GM21528 (cell line): Measurements from ENCODE around the gene IGBP1.
"Not testable (repeated sequence)": the region's sequence is repeated elsewhere in the genome, so short reads cannot be mapped to it uniquely, and the experiment has no call there.

Source experiments
- ATAC-seq: cut with Tn5 transposase; IDR thresholded peaks from one replicate; pipeline ENCODE4 v1.9.1; 2021; ENCODE audit warnings: mild to moderate bottlenecking, moderate library complexity; ENCODE audit not compliant: unreplicated experiment, low FRiP score

IGBP1 gene

DNA sequence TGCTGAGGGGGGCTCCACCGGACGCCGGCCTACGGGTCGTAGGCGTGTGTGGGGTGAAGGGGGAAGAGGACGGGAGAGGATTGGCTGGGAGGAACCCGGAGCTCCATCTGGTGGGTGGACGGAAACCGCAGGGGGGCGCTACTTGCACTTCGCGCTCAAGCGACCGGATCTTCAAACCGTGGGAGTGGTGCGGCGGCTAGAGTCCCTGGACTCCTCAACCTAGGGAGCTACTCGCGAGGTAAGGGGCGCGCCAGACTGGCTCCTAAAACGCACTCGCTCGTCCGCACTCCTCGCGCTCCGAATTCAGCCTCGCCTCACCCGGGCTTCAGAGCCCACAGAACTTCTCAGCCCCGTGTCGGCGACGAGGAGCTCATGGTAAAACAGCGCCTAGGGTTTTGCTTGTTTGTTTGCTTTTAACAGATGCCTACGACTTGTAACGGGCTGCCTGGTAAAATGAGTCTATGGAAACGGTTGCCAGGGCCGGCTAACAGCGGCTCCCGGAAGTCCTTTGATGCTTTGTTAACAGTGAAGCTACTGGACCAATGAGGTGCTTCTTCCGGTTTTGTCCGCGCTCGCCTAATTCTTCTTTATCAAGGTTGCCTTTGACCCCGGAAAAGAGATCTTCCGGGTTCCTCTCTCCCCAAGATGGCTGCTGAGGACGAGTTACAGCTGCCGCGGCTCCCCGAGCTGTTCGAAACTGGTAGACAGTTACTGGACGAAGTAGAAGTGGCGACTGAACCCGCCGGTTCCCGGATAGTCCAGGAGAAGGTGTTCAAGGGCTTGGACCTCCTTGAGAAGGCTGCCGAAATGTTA, at the start of gene IGBP1:
TSS of gene IGBP1 (plus strand) at position 145 of the 813 bp plus-strand sequence. CDS start at position 646, 501 bp downstream.
- peak; percentile 94 for ATAC-seq

DNA sequence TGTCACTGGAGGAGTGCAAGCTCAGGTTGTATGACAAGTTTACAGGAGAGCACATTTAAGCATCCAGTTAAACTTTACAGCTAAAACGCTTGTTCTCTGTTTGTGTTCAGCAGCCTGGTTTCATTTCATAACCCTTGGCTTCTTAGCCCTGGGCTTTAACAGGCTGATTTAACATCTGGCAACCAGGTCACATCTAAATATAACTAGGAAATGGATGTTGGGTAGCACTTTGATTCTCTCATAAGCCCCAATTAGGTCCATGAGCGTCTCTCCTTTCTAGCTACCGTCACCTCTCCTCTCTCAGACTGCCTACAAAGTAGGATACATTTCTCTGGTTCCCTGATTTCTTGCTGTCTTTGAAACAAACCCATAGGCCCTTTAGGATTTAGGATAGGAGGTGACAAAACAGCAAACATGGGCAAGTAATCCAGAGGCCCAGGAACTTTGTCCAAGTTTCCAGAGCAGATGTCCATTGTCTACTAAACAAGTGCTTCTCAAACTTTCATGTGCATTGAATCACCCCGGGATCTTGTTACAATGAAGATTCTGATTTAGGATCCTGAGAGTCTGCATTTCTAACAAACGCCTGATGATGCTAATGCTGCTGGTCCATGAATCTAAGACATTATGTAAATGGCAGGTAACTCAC, 48.5 kb upstream of the IGBP1 start:
- ATAC-seq, result no peak

DNA sequence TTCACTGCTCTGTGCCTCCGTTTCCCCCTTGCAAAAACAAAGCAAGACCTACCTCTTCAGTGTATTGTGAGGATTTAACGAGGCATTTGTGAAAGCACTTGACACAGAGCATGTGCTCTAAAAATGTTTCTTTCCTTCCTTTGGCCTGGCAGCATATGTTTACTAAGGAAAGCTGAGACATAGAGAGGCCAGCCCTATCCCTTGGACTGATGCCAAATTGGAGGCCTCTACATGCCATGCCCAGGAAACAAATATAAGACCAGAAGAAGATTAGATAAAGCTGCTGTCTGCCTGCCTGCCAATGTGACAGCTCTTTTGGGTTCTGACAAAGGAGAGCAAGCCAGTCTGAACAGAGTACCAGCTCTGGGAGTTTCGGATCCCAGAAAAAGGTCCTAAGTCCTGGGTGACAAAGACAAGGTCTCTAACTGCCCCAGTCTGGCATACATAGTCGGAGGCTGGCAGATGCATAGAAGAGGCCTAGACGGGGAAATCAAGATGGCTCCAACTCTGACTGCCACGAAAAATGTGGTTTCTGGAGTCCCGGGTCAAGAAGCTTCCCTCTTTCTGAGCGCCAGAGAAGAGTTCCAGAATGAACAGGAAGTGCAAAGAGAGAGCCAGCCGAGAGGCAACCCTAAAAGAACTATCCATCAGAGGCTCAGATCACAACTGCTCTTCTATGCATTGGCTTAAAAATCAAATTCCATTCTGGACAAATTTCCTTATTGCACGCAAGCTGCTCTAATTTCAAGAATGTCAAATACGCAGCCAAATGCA, 45.2 kb upstream of the IGBP1 start:
- ATAC-seq, result no peak

DNA sequence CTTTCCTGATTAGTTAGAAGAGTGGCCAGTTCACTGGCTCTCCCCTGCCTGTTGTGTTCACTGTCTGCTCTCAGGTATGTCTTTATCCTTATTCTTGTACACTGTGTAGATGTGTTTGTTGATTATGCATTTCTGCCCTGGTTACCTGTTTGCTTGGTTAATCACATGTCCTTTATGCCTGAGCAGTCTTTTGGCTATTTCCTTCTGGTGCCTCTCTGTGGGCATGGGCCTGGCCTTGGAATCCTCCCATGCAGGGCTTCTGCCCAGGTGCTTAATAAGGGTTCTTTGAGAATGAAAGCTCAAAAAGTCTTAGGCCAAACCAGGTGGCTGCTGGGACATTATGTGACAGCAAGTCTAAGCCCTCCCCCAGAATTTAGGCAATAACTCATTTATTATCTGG, 44.5 kb upstream of the IGBP1 start:
- ATAC-seq, result no peak

DNA sequence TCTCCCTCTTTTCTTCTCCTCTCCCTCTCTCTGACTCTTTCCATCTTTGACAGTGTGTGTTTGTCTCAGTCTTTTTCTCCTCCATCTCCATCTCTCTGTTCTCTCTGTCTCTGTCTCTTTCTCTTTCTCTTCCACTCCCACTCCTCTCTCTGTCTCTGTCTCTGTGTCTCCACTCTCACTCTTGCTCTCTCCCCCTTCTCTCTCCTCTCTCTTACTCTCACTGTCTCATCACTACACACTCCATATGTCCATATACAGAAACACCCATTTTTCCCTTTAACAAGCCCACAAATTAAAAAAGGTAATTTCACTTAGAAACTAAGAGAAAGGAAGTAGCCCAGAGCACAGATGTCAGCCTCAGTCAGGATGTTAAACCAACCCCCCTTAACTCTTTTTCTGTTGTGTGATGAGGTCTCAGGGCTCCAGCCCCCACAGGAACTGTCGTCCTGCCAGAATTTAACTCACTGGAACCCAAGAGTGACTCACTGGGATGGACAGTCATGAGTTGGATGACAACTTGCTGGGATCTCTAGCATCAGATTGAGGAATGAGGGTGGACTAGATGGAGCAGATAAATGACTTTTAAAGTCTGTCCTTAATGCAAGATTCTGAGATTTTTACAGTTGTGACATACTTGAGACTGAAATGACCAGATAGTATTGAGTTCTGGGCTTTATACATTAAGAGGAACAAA, 43.5 kb upstream of the IGBP1 start:
- no peak for ATAC-seq

DNA sequence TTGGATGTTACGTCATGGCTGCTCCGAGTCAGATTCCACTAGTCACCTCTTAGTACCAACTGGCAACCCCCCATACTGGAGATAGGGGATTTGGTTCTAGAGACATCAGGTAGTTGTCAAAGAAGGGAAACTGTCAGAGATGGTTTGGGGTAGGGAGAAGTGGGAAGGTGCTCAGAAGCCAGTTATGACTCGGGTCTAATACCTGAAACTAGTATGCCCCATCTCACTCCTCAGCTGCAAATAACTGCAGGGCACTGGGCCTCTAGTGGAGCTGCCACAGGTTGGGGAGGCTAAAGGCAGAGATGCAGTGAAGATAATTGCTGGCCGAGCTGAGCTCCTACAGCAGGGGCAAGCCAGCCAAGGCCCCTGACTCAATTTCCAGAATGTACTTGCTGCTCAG, 41.0 kb upstream of the IGBP1 start:
- no peak for ATAC-seq

DNA sequence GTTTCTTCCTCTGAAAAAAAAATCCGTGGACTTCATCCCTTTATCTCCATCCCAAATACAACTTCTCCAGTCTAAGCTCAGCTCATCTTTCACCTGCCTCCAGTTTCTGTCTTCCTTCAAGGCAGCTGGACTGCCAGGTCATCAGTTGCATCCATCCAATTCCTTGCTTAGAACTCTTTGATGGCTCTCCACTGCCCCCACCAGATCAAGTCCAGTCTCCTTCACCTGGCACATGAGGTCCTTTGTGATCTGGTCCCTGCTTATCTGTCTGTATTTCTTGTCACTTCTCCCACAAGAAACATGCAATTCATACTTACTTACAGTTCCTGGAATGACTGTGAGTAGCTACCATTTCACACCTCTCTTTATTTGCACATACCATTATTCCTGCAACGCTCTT, 37.2 kb upstream of the IGBP1 start:
- ATAC-seq, result no peak

DNA sequence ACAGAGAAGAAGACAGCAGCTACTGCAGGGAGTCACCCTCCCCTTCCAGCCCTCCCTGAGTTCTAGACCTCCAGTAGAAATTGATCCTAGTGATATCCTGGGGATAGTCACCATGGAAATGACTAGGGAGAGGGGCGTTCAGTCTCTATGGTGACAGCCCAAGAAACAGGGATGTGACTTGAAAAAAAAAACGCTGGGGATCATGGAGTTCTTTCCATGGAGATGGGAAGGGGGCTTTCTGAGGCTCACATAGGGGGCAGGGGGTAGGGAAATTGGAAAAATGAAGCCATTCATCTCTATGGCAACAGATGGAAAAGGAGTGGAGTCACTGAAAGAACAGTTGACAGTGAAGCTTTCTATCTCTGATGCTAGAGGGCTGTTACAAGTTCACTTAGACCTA, 28.0 kb upstream of the IGBP1 start:
- no peak for ATAC-seq

DNA sequence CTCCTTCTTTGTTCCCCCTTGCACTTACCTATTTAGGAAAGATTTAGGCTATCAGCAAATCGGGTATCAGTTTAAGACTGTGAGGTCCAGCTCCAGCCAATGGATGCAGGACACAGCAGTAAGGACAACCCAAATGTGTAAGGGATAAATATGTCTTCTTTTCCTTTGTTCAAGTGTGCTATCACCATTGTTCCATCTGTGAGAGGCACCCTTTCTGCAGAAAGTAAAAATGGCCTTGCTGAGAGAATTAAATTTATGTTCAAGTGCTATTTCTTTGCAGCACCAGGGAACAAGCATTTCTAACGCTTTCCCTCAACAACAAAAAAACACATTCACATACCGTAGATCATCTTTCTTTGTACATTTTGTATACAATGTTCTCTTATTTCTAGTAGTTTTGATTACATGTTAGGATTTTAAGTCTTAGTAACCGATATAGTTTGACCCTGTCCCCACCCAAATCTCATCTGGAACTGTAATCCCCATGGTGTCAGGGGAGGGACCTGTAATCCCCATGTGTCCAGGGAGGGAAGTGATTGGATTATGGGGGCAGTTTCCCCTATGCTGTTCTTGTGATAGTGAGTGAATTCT, 21.7 kb upstream of the IGBP1 start:
- not testable (repeated sequence) for ATAC-seq

DNA sequence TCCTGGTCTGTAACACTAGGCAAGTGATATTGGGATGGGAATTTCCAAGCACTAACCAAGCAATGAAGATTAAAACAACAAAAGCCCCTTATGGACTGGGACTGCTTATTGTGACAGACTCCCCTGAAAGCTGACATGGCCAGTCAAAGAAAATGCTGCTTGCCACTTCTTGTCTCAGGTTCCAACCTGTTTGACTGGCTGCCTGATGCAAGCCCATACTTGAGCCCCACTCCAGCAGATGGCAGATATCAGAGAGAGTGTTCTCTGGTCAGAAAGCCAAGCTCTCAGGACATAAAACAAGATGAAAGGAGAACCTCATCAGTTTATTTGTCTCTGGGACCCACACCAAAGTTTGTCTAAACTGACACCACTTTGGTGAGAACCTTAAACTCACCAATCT, 15.5 kb upstream of the IGBP1 start:
- ATAC-seq, result no peak

DNA sequence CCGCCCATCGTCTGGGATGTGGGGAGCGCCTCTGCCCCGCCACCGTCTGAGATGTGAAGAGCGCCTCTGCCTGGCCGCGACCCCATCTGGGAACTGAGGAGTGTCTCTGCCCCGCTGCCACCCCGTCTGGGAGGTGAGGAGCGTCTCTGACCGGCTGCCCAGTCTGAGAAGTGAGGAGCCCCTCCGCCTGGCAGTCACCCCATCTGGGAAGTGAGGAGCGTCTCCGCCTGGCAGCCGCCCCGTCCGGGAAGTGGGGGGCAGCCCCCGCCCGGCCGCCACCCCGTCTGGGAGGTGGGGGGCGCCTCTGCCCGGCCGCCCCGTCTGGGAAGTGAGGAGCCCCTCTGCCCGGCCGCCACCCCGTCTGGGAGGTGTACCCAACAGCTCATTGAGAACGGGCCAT, 10.2 kb upstream of the IGBP1 start:
- not testable (repeated sequence) for ATAC-seq

DNA sequence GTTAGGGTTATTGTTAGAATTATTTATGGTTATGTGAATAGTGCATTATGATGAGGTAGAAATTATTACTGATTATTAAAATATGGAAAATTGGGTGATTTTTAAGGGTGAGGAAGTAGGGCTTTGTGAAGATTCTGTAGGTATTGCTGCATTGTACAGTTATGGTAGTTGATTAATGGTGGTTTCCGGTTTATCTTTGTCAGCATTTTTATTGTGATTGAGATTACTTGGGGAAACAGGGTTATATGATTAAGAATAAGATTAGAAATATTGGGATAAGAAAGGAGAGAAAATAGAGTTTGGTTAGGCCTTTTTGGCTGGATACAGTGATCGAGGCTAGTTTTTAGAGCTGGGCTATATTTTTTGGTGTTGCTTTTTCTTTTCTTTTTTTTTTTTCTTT, 8.6 kb upstream of the IGBP1 start:
- no peak for ATAC-seq

DNA sequence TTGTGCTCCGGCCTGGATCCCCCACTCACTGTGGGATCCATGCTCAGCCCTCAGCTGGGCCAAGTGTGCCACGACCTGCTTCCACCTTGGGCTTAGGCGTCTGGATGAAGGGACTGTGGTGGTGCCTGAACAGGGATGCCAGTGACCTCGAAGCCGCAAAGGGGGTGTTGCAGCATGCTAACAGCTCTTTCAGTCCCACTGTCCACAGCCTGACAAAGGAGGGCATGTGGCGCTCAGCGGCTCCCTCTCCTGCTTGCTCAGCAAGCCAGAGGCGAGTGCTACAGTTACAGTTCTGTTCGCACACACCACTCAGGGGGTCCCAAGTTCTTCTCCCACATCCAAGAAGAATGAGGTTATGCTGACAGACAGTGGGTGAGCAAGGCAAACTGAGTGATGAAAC, 5.2 kb upstream of the IGBP1 start:
- no peak for ATAC-seq

DNA sequence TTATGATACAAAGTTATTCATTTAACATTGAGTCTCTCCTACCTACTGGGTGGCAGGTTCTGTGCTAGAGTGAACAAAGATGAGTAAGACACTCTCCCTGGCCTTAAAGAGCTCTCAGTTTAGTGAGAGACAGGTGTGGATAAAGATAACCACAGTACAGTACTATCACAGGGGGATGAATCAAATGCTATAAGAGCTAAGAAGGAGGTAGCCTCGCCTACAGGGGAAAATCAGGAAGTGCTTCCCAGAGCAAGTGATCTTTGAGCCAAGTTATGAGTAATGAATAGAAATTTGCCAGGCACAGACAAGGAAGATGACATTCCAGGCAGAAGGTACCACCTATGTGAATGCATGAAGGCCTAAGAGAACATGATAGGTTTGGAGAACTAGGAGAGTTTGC, 3.4 kb upstream of the IGBP1 start:
- no peak for ATAC-seq

DNA sequence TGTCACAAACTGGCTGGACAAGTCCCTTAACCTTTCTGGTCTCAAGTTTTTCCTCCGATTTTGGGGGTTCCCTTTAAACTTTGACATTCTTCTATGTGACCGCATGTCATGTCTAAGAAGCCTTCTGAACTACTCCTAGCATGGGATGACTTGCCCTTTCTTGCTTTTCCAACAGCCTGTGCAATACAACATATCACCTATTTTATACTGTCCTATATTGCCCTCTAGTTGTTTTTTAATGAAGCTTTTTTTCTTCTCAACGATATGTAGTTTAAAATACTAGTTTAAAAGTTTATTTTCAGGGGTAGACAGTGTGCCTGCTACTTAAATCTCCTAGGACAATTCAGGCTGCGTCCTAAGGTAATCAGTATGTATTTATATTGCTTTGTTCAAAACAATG, 1.0 kb upstream of the IGBP1 start:
- ATAC-seq, result no peak

DNA sequence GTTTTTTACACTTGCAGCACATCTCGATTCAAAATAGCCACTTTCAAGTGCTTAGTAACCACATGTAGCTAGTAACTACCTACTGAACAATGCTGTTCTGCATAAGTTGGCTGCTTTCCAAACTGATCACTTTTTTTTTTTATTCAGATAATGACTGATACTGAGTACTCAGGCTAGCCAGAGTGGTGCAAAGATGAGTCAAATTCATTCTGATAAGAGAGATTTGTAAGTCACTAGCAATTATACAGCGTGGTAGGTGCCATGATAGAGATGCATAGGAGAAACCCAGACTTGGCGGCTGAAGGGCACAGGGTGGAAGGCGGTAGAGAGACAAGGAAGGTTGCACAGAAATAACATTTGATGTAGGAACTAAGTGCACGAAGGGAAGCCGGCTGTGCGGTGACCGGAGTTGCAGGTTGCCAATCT, 357 bp upstream of the IGBP1 start:
- ATAC-seq, result no peak

DNA sequence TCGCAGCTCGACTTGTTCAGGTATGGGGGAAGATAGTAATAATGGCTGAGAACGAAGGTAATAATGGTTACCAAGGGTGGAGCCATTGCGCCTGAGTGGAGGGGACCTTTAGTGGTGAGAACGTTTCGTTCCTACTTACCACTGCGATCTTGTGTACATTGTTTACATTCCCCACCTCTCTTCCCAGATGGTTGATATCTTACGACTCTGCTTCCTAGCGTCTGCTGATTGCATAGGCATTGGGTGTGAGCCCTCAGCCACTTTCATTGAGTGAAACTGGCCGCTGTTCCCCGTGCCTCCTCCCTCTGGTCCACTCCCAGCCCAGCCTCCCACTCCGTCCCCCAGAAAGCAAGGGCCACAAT, 850 bp downstream of the IGBP1 start:
- peak; percentile 26 for ATAC-seq

DNA sequence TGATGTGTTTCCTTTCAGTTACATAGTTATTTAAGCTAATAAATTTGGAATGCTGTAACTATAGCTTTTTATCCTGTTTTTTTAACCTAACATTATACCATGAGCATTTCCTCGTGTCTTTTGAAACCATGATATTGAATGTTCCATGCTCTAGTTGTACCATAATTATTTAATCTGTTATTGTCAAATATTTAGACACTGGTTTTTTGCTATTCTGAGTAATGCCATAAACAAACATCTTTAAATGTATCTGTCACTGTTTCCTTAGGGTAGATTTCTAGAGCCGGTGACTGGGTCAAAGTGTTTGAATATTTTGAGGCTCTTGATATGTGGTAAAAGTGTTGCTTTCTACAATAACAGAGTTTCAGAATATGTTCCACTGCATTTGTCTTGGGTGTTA, 5.4 kb downstream of the IGBP1 start:
- no peak for ATAC-seq

DNA sequence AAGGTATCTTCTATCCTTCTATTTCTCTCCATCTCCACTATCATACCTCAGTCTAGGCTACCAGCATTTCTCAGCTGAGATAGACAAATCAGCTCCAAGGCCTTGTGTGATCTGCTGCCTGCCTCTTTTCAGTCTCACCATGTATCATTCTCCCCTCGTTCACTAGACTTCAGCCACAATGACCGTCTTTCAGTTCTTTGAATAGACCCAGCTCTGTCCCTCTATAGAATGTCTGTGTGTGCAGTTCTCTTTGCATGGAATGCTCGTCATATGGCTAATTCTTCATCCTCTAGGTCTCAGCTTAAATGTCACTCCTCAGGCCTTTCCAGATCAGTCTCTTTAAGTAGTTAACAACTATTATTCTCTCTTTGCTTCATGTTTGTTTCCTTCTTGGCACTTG, 6.5 kb downstream of the IGBP1 start:
- no peak for ATAC-seq

DNA sequence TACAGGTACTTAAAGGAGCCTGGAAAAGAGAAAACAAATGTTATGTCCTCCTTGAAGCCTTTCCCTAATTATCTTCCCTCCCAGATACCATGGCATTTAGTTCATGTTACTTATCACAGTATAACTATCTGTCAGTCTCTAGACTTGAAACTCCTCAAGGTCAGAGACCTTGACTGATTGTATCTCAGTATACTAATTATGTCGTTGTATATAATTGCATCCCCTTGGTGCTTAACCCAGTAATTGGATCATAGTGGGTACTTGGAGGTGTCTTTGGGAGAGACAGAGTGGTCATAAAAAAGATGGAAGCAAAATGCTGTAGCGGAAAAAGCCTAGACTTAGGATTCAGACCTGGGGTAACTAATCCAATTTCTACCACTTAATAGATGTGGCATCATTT, 8.1 kb downstream of the IGBP1 start:
- ATAC-seq, result no peak
